Inferior parietal cortex (tissue), 1 donor: Measurements from ENCODE around the gene PLD6.
A peak's percentile ranks its signal among the peaks of the same experiment; 100 is the strongest.
"Not testable (repeated sequence)": the region's sequence is repeated elsewhere in the genome, so short reads cannot be mapped to it uniquely, and the experiment has no call there.

ENCODE experiments used
- DNase-seq: peaks from one replicate; pipeline ENCODE4 v3.0.0-alpha.2; 2016; ENCODE audit errors: extremely low spot score

The PLD6 gene

GRCh38 chr17:17176341-17176740 lies 29.8 kb downstream of the PLD6 start:
- no peak for DNase-seq

- no peak for DNase-seq
Measured at GRCh38 chr17:17175917-17176316, 30.2 kb downstream of the PLD6 start.

- no peak for DNase-seq
Measured at GRCh38 chr17:17175340-17175739, 30.8 kb downstream of the PLD6 start.

GRCh38 chr17:17173921-17174320 lies 32.2 kb downstream of the PLD6 start:
- no peak for DNase-seq

GRCh38 chr17:17172990-17173389 lies 33.1 kb downstream of the PLD6 start:
- DNase-seq = no peak

- no peak for DNase-seq
Measured at GRCh38 chr17:17172001-17172939, 33.9 kb downstream of the PLD6 start.

GRCh38 chr17:17171186-17171585 lies 34.9 kb downstream of the PLD6 start:
- no peak for DNase-seq

GRCh38 chr17:17170346-17170985 lies 35.7 kb downstream of the PLD6 start:
- DNase-seq = no peak

GRCh38 chr17:17169396-17169795 lies 36.7 kb downstream of the PLD6 start:
- no peak for DNase-seq

- no peak for DNase-seq
Measured at GRCh38 chr17:17168401-17168800, 37.7 kb downstream of the PLD6 start.

GRCh38 chr17:17167986-17168385 lies 38.1 kb downstream of the PLD6 start:
- no peak for DNase-seq

GRCh38 chr17:17167356-17167755 lies 38.8 kb downstream of the PLD6 start:
- DNase-seq = no peak

- no peak for DNase-seq
Measured at GRCh38 chr17:17166446-17166845, 39.7 kb downstream of the PLD6 start.

- no peak for DNase-seq
Measured at GRCh38 chr17:17165666-17166308, 40.3 kb downstream of the PLD6 start.

- DNase-seq = no peak
Measured at GRCh38 chr17:17164676-17165075, 41.5 kb downstream of the PLD6 start.

GRCh38 chr17:17164156-17164555 lies 42.0 kb downstream of the PLD6 start:
- no peak for DNase-seq

GRCh38 chr17:17161759-17162158 lies 44.4 kb downstream of the PLD6 start:
- DNase-seq = no peak

- no peak for DNase-seq
Measured at GRCh38 chr17:17161121-17161520, 45.0 kb downstream of the PLD6 start.

GRCh38 chr17:17159571-17159970 lies 46.6 kb downstream of the PLD6 start:
- peak; percentile 51 for DNase-seq

GRCh38 chr17:17158506-17158905 lies 47.6 kb downstream of the PLD6 start:
- not testable (repeated sequence) for DNase-seq

- DNase-seq = no peak
Measured at GRCh38 chr17:17157041-17157440, 49.1 kb downstream of the PLD6 start.

GRCh38 chr17:17156511-17156910 lies 49.6 kb downstream of the PLD6 start:
- DNase-seq = no peak

- DNase-seq = no peak
Measured at GRCh38 chr17:17156107-17156506, 50.0 kb downstream of the PLD6 start.
